Hepatocyte (in vitro differentiated cells): ENCODE results near the gene PEX13.

Experiments
- EZH2 ChIP-seq: fragments of 200-600 bp; sonication (generic); IDR thresholded peaks from 2 replicates; pipeline ENCODE4 v1.6.1; 2016; ENCODE audit warnings: antibody characterized with exemption, mild to moderate bottlenecking, borderline replicate concordance
- TF ChIP-seq, protein P1 (sequence below): fragments of 200-600 bp; sonication (generic); IDR thresholded peaks from 2 replicates; pipeline ENCODE4 v1.5.1; 2016; ENCODE audit warnings: antibody characterized with exemption, mild to moderate bottlenecking; ENCODE audit not compliant: poor library complexity

DNA sequence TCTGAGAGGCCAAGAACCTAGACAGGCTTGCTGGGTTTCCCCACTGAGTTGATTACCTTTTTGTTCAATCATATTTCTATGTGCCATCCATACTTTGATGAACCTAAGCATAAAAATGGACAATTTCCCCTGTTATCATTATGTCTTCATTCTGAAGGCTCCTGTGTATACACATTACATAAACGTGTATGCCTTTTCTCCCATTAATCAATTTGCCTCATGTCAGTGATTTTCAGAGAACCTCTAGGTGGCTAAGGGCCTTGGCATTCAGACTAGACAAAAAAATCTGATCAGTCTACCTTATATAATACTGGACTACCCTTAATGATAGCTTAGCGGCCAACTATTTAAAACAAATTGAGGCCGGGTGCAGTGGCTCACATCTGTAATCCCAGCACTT lies 4.1 kb upstream of the PEX13 start:
- TF ChIP-seq, protein P1, sequence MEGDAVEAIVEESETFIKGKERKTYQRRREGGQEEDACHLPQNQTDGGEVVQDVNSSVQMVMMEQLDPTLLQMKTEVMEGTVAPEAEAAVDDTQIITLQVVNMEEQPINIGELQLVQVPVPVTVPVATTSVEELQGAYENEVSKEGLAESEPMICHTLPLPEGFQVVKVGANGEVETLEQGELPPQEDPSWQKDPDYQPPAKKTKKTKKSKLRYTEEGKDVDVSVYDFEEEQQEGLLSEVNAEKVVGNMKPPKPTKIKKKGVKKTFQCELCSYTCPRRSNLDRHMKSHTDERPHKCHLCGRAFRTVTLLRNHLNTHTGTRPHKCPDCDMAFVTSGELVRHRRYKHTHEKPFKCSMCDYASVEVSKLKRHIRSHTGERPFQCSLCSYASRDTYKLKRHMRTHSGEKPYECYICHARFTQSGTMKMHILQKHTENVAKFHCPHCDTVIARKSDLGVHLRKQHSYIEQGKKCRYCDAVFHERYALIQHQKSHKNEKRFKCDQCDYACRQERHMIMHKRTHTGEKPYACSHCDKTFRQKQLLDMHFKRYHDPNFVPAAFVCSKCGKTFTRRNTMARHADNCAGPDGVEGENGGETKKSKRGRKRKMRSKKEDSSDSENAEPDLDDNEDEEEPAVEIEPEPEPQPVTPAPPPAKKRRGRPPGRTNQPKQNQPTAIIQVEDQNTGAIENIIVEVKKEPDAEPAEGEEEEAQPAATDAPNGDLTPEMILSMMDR: no peak
- TF ChIP-seq EZH2: no peak
